GM18870 (cell line): ENCODE data around the gene ST6GALNAC3.
"Not testable (repeated sequence)": the region's sequence is repeated elsewhere in the genome, so short reads cannot be mapped to it uniquely, and the experiment has no call there.

Experiments
- ATAC-seq: cut with Tn5 transposase; IDR thresholded peaks from one replicate; pipeline ENCODE4 v1.9.1; 2021; ENCODE audit warnings: moderate library complexity; ENCODE audit not compliant: unreplicated experiment

The ST6GALNAC3 gene

GRCh38 chr1:76317299-76317900, 242.9 kb downstream of the ST6GALNAC3 start:
- no peak for ATAC-seq

- peak; percentile 92 for ATAC-seq
These were observed 256.6 kb downstream of the ST6GALNAC3 start for GRCh38 chr1:76330991-76331603.

- ATAC-seq, result no peak
These were observed 261.3 kb downstream of the ST6GALNAC3 start for GRCh38 chr1:76335882-76336281.

DNA sequence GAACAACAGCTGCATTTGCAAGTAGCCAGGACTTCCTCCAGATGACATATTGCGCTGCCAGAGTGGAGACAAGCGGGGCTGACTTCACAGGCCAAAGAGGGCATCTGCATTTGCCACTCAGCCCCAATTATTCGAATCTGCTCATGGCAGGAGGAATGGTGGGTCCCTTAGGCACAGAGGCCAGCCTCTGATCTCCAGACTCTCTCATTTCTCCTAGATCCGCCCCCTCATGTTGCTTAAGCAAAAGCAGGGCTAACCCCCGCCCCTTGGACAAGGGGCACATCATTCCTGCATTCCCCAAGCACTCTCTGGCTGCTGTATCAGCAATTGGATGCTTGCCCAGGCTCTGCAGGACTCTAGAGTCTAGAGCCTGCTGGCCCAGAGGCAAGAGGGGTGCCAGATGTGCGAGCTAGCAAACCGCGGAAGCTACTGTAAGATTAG, 262.4 kb downstream of the ST6GALNAC3 start:
- ATAC-seq, result no peak

GRCh38 chr1:76337542-76338219, 263.1 kb downstream of the ST6GALNAC3 start:
- no peak for ATAC-seq

DNA sequence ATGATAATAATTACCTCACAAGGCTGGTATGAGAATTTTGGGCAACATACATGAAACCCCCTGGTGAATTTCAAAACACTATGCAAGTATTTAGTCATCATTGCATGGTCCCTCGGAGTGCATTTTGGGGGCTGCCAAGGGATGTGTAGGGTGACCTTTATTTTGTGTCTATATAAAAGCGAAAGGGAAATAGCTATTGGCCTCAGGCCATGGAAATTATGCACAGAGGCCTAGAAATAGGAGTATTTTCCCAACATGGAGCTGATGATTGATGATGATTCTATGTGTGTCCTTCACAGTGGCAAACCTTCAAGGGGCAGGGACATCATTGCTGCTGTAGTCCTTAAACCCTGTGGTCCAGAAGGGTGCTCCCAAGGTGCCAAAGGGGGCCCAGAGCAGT, 265.5 kb downstream of the ST6GALNAC3 start:
- no peak for ATAC-seq

DNA sequence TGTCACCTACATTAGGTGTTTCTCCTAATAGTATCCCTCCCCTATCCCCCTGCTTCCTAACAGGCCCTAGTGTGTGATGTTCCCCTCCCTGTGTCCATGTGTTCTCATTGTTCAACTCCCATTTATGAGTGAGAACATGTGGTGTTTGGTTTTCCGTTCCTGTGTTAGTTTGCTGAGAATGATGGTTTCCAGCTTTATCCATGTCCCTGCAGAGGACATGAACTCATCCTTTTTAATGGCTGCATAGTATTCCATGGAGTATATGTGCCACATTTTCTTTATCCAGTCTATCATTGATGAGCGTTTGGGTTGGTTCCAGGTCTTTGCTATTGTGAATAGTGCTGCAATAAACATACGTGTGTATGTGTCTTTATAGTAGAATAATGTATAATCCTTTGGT, 267.3 kb downstream of the ST6GALNAC3 start:
- not testable (repeated sequence) for ATAC-seq

- no peak for ATAC-seq
These were observed 268.8 kb downstream of the ST6GALNAC3 start for GRCh38 chr1:76343356-76343755.

DNA sequence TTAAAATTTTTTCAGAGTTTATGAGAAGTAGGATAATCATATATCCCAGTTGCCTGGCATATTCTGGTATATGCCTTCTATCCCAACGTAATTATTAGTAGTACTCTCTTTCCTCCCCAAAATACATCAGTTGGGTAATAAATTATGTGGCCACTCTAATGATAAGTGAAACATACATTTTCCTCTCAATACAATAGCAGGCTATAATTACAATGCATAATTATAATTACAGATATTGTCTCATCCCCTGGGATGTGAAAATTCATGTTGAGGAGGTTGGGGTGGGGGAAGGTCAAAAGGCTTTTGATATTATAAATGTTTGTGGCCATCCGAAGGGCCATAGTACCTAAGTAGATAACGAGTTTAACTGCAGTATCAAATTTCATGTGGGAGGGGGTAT, 277.1 kb downstream of the ST6GALNAC3 start:
- ATAC-seq, result no peak

GRCh38 chr1:76352741-76353435, 278.3 kb downstream of the ST6GALNAC3 start:
- ATAC-seq, result no peak

DNA sequence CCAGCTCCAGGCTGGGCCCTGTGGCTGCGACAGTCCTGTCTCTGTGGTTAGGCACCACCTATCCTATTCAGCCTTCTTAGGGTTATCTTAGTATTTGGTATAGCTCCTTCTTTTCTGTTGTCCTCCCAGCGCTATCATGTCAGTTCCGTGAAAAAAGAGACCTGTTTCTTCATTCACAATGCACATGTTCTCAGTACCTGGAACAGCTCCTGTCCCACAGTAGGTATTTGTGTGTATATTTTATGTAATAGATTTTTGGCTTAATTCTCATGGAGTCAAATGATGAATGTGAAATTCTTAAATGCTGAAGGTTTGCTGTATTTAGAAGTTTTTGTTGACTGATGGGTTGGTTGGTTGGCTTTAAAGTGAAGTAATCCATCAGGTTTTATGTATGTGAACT, 279.7 kb downstream of the ST6GALNAC3 start:
- ATAC-seq, result no peak

- ATAC-seq, result no peak
These were observed 292.2 kb downstream of the ST6GALNAC3 start for GRCh38 chr1:76366726-76367125.

- ATAC-seq, result no peak
These were observed 297.4 kb downstream of the ST6GALNAC3 start for GRCh38 chr1:76371941-76372340.

GRCh38 chr1:76374086-76374485, 299.5 kb downstream of the ST6GALNAC3 start:
- ATAC-seq, result no peak

DNA sequence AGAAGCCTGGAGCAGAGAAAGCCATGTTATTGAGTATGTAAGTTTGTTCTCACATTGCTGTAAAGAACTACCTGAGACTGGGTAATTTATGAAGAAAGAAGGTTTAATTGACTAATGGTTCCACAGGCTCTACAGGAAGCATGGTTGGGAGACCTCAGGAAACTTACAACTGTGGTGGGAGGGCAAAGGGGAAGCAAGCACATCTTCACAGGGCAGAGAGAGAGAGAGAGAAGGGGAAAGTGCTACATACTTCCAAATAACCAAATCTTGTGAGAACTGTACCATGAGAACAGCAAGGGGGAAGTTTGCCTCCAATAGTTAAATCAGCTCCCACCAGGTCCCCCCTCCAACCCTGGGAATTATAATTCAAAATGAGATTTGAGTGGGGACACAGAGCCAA, 302.7 kb downstream of the ST6GALNAC3 start:
- ATAC-seq, result no peak

DNA sequence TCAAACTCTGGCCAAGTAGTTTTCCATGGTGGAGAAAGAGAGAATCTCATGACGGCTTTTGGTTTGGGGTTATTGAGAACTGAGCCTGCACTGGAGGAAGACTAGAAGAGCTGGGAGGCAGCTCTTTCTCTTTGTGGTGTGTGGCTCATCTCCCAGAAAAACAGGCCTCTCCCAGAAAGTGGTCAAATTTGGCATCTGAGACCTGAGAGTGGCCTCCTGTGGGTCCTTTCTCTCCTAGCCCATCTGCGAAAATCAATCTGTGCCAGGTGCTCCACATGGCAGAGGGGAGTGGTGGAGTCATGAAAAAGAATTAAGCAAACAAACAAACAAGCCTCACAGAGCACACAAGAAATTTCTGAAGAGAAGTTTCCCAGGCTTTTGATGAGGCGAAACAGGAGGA, 305.0 kb downstream of the ST6GALNAC3 start:
- no peak for ATAC-seq

DNA sequence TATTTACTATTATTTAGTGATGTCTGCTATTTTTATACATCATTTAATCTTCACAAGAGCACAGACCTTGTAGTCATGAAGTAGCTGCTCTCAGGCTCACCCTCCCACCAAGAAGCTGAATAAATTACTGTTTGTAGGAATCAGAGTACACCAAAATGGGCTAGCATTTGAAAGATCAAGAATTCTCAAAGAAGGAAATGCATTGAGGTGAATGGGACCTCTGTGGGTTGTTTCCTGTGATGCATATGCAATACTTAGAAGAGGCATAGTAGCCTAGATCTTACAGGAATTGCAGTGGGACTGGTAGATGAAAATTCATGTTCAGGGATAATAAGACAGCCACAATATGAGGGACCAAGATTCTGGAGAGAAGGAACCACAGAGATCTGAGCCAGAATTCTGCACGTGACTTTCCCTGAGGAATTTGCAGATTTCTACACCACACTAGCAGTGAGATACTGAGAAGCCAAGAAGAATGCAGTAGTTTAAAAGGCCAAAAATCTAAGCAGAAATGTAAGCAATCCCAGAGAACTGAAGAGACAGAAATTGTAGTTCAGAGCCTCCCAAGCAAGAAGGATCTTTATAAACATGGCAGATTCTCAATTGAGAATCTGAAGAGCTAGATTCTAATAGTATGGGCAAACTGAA, 307.0 kb downstream of the ST6GALNAC3 start:
- ATAC-seq, result no peak

GRCh38 chr1:76388261-76388660, 313.7 kb downstream of the ST6GALNAC3 start:
- ATAC-seq, result no peak

GRCh38 chr1:76390456-76390855, 315.9 kb downstream of the ST6GALNAC3 start:
- ATAC-seq, result no peak

GRCh38 chr1:76395059-76395458, 320.5 kb downstream of the ST6GALNAC3 start:
- no peak for ATAC-seq

- ATAC-seq, result no peak
These were observed 327.6 kb downstream of the ST6GALNAC3 start for GRCh38 chr1:76402128-76402527.
